Measurements from ENCODE around the gene VMO1. TPM values are rescaled to one million over a fixed set of nuclear protein-coding genes. Genes with fewer than 3 reads are reported as not detected.
A peak's percentile ranks its signal among the peaks of the same experiment; 100 is the strongest.

VMO1 gene
- total RNA-seq, 1 experiment from 2014 or later, result 1.2 TPM

DNA sequence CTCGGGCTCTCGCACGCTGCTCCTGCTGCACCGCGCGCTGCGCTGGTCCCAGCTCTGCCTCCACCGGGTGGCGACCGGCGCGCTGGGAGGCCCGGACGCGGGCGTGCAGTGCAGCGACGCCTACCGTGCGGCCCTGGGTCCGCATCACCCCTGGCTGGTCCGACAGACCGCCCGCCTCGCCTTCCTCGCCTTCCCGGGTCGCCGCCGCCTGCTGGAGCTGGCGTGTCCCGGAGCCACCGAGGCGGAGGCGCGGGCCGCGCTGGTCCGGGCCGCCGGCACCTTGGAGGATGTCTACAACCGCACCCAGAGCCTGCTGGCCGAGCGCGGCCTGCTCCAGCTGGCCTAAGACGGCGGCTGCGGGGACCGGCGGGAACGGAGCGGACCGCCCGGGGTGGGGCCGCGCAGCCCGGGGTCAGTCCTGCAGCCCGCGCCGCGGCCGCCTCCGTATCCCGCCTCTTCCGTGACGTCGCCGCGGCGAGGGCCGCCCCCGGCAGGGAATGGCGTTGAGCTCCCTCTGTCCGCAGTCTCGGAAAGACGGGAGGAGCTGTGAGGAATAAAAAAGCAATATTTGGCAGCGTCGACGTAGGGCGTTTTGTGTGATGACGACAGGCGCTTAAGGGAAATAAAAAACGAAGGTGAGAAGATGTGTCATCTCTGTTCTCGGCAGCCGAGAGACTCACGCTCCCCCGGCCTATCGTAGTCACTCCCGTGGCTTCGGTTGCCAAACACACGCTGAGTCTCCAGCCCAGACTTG, 4.0 kb upstream of the VMO1 start (continued):
- peak; percentile 22 for TF ChIP-seq FOXP4 (CRISPR knock-in tag; IDR thresholded peaks at IDR 0.05)
- peak; percentile 80 for TF ChIP-seq SP1 (CRISPR knock-in tag; conservative IDR thresholded peaks at IDR 0.05)
- TF ChIP-seq TCF7 (CRISPR knock-in tag; IDR thresholded peaks at IDR 0.05; ENCODE audit: low read depth), result no peak
- TF ChIP-seq ETV6 (CRISPR knock-in tag; IDR thresholded peaks at IDR 0.05), result peak; percentile 84; the same call in 1 of the 2 replicates
- TF ChIP-seq CTCF (IDR thresholded peaks at IDR 0.05), result peak; percentile 20; the same call in 1 of the 2 replicates
- TF ChIP-seq MLX (CRISPR knock-in tag; IDR thresholded peaks at IDR 0.05), result 0 out of 2 replicates have a peak, but pooled peaks have one; percentile 38
- TF ChIP-seq FOXP1 (CRISPR knock-in tag; IDR thresholded peaks at IDR 0.05; ENCODE audit: borderline replicate concordance), result peak; percentile 61; the same call in 1 of the 2 replicates
- TF ChIP-seq ZNF121 (CRISPR knock-in tag; IDR thresholded peaks at IDR 0.05), result no peak
- TF ChIP-seq, protein P1, sequence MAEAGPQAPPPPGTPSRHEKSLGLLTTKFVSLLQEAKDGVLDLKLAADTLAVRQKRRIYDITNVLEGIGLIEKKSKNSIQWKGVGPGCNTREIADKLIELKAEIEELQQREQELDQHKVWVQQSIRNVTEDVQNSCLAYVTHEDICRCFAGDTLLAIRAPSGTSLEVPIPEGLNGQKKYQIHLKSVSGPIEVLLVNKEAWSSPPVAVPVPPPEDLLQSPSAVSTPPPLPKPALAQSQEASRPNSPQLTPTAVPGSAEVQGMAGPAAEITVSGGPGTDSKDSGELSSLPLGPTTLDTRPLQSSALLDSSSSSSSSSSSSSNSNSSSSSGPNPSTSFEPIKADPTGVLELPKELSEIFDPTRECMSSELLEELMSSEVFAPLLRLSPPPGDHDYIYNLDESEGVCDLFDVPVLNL (CRISPR knock-in tag; IDR thresholded peaks at IDR 0.05; ENCODE audit: borderline replicate concordance, low read depth), result 0 out of 2 replicates have a peak, but pooled peaks have one; percentile 75
- 0 out of 2 replicates have a peak, but pooled peaks have one; percentile 35 for TF ChIP-seq ZNF232 (CRISPR knock-in tag; IDR thresholded peaks at IDR 0.05)
- no peak; the same call in 1 of the 2 replicates for TF ChIP-seq MAX (CRISPR knock-in tag; IDR thresholded peaks at IDR 0.05)
- 0 out of 2 replicates have a peak, but pooled peaks have one; percentile 25 for TF ChIP-seq ZNF416 (CRISPR knock-in tag; IDR thresholded peaks at IDR 0.05)
- TF ChIP-seq FOXJ3 (CRISPR knock-in tag; IDR thresholded peaks at IDR 0.05; ENCODE audit: borderline replicate concordance), result no peak
- no peak for TF ChIP-seq NFYB (CRISPR knock-in tag; conservative IDR thresholded peaks at IDR 0.05; ENCODE audit: low read depth)
- peak; percentile 58; the same call in 1 of the 2 replicates for TF ChIP-seq MYBL2 (CRISPR knock-in tag; IDR thresholded peaks at IDR 0.05)
- TF ChIP-seq TEAD4 (CRISPR knock-in tag; IDR thresholded peaks at IDR 0.05), result no peak
- no peak for TF ChIP-seq HMGA2 (CRISPR knock-in tag; IDR thresholded peaks at IDR 0.05)
- TF ChIP-seq, protein P2, sequence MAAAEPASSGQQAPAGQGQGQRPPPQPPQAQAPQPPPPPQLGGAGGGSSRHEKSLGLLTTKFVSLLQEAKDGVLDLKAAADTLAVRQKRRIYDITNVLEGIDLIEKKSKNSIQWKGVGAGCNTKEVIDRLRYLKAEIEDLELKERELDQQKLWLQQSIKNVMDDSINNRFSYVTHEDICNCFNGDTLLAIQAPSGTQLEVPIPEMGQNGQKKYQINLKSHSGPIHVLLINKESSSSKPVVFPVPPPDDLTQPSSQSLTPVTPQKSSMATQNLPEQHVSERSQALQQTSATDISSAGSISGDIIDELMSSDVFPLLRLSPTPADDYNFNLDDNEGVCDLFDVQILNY (CRISPR knock-in tag; IDR thresholded peaks at IDR 0.05), result peak; percentile 83; the same call in 1 of the 2 replicates
- no peak for TF ChIP-seq NFATC4 (CRISPR knock-in tag; IDR thresholded peaks at IDR 0.05)
- TF ChIP-seq USF2 (CRISPR knock-in tag; IDR thresholded peaks at IDR 0.05), result no peak
- TF ChIP-seq GABPB1 (CRISPR knock-in tag; IDR thresholded peaks at IDR 0.05), result peak; percentile 59; the same call in 1 of the 2 replicates
- TF ChIP-seq, protein P3, sequence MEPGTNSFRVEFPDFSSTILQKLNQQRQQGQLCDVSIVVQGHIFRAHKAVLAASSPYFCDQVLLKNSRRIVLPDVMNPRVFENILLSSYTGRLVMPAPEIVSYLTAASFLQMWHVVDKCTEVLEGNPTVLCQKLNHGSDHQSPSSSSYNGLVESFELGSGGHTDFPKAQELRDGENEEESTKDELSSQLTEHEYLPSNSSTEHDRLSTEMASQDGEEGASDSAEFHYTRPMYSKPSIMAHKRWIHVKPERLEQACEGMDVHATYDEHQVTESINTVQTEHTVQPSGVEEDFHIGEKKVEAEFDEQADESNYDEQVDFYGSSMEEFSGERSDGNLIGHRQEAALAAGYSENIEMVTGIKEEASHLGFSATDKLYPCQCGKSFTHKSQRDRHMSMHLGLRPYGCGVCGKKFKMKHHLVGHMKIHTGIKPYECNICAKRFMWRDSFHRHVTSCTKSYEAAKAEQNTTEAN (CRISPR knock-in tag; IDR thresholded peaks at IDR 0.05), result peak; percentile 59; the same call in 1 of the 2 replicates
- TF ChIP-seq SMAD4 (CRISPR knock-in tag; IDR thresholded peaks at IDR 0.05), result no peak
- peak; percentile 94 for TF ChIP-seq ZNF423 (CRISPR knock-in tag; IDR thresholded peaks at IDR 0.05)
- 0 out of 2 replicates have a peak, but pooled peaks have one; percentile 35 for TF ChIP-seq TP53 (CRISPR knock-in tag; IDR thresholded peaks at IDR 0.05)
- TF ChIP-seq, protein P4, sequence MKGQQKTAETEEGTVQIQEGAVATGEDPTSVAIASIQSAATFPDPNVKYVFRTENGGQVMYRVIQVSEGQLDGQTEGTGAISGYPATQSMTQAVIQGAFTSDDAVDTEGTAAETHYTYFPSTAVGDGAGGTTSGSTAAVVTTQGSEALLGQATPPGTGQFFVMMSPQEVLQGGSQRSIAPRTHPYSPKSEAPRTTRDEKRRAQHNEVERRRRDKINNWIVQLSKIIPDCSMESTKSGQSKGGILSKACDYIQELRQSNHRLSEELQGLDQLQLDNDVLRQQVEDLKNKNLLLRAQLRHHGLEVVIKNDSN (CRISPR knock-in tag; IDR thresholded peaks at IDR 0.05), result no peak
- TF ChIP-seq E2F1 (CRISPR knock-in tag; IDR thresholded peaks at IDR 0.05), result no peak
- peak; percentile 65; the same call in 1 of the 2 replicates for TF ChIP-seq ESRRA (CRISPR knock-in tag; IDR thresholded peaks at IDR 0.05; ENCODE audit: borderline replicate concordance)
